Parathyroid adenoma (tissue), 2 donors: Measurements from ENCODE around the gene PSMC3.

ENCODE experiments used
- H2AFZ ChIP-seq: fragments of 300-600 bp; sonication (generic); one replicate; pipeline ENCODE4 v1.7.0; 2017; ENCODE audit warnings: antibody characterized with exemption, mild to moderate bottlenecking
- H3K27ac ChIP-seq: fragments of 300-600 bp; sonication (generic); one replicate; pipeline ENCODE4 v1.7.0; 2017
- H3K27me3 ChIP-seq: fragments of 300-600 bp; sonication (generic); one replicate; pipeline ENCODE4 v1.7.0; 2017; ENCODE audit warnings: low read length; ENCODE audit not compliant: control insufficient read depth, insufficient read depth
- H3K36me3 ChIP-seq: fragments of 300-600 bp; sonication (generic); one replicate; pipeline ENCODE4 v1.7.0; 2017; ENCODE audit warnings: low read length; ENCODE audit not compliant: control insufficient read depth, insufficient read depth
- H3K4me1 ChIP-seq: fragments of 300-600 bp; sonication (generic); one replicate; pipeline ENCODE4 v1.7.0; 2017; ENCODE audit warnings: control low read depth
- H3K4me2 ChIP-seq: fragments of 300-600 bp; sonication (generic); one replicate; pipeline ENCODE4 v1.7.0; 2017; ENCODE audit warnings: low read length
- H3K4me3 ChIP-seq: fragments of 300-600 bp; sonication (generic); one replicate; pipeline ENCODE4 v1.7.0; 2017; ENCODE audit warnings: low read depth, low read length
- H3K79me2 ChIP-seq: fragments of 300-600 bp; sonication (generic); one replicate; pipeline ENCODE4 v1.7.0; 2017; ENCODE audit warnings: control low read depth
- H3K9ac ChIP-seq: fragments of 300-600 bp; sonication (generic); one replicate; pipeline ENCODE4 v1.7.0; 2017; ENCODE audit warnings: mild to moderate bottlenecking
- H3K9me3 ChIP-seq: fragments of 300-600 bp; sonication (generic); one replicate; pipeline ENCODE4 v1.7.0; 2017; ENCODE audit warnings: low read length; ENCODE audit not compliant: control insufficient read depth
- TF ChIP-seq, protein P1 (sequence below): fragments of 300-600 bp; sonication (generic); IDR thresholded peaks from one replicate; pipeline ENCODE4 v1.7.0; 2017; ENCODE audit warnings: antibody characterized with exemption, mild to moderate bottlenecking
- donor health status: primary hyperparathyroidism.

PSMC3 gene

GRCh38 chr11:47398011-47398410, 28.2 kb downstream of the PSMC3 start:
- Histone ChIP-seq H3K36me3 (no peaks in the 10 kb centered on the region), H3K4me2 (no peak overlapping the region), H3K79me2 (no peaks in the 10 kb centered on the region), H3K9me3 (no peaks in the 10 kb centered on the region), H3K9ac (no peak overlapping the region), H3K27ac (no peak overlapping the region), H3K4me3 (no peak overlapping the region), H3K4me1 (peaks cover 11% of the 10 kb centered on the region), H2AFZ (no peak overlapping the region), H3K27me3 (no peaks in the 10 kb centered on the region)
- TF ChIP-seq, protein P1, sequence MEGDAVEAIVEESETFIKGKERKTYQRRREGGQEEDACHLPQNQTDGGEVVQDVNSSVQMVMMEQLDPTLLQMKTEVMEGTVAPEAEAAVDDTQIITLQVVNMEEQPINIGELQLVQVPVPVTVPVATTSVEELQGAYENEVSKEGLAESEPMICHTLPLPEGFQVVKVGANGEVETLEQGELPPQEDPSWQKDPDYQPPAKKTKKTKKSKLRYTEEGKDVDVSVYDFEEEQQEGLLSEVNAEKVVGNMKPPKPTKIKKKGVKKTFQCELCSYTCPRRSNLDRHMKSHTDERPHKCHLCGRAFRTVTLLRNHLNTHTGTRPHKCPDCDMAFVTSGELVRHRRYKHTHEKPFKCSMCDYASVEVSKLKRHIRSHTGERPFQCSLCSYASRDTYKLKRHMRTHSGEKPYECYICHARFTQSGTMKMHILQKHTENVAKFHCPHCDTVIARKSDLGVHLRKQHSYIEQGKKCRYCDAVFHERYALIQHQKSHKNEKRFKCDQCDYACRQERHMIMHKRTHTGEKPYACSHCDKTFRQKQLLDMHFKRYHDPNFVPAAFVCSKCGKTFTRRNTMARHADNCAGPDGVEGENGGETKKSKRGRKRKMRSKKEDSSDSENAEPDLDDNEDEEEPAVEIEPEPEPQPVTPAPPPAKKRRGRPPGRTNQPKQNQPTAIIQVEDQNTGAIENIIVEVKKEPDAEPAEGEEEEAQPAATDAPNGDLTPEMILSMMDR, result no peak

DNA sequence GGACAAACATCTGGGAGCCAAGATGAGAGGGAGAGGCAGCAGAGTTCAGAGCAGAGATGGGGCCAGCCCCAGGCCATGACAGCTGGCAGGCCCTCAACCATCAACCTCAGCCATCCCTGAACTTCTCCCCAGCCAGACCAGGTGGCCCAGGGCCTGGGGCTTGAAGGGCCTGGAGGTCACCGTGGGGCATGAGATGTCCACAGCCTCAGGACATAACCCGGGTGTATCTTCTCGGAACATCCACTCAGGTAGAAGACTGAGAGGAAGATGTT, 30.3 kb downstream of the PSMC3 start:
- H3K9ac ChIP-seq, result no peak overlapping the region
- peaks cover 9% of the 10 kb centered on the region for H3K4me1 ChIP-seq
- no peaks in the 10 kb centered on the region for H3K79me2 ChIP-seq
- no peak overlapping the region for H3K4me2 ChIP-seq
- H2AFZ ChIP-seq, result no peak overlapping the region
- no peaks in the 10 kb centered on the region for H3K27me3 ChIP-seq
- no peak overlapping the region for H3K4me3 ChIP-seq
- H3K9me3 ChIP-seq, result no peaks in the 10 kb centered on the region
- H3K36me3 ChIP-seq, result no peaks in the 10 kb centered on the region
- no peak overlapping the region for H3K27ac ChIP-seq
- TF ChIP-seq, protein P1, result no peak

DNA sequence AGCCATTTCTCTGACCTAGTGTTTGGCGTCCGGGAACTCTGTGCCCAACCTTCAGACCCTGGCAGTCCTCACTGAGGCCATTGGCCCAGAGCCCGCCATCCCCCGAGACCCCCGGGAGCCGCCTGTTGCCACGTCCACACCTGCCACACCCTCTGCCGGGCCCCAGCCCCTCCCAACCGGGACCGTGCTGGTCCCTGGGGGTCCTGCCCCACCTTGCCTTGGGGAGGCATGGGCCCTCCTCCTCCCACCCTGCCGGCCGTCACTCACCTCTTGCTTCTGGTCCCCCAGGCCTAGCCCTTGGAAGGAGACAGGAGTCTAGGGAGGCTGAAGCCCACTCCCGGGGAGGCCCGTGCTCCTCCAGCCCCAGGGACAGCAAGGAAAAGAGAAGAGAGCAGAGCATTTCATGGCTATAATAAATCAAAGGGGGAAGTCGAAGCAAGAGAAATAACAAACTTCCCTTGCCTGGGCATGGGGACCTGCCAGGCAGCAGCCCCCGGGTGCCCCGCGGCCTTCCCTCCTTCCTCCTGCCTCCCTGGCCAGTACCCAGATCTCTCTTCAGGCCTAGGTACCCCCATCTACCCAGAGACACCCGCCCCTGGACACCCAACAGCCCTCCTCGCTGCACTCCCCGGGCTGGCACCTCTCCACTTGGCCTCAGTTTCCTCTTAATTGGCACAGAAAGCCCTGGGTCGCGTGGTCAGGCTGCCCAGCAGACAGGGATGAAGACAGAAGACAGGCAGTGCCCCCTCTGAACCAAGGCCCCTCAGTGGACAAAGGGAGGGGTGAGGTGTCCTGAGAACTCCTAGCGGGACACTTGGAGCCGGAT, 30.8 kb downstream of the PSMC3 start:
- Histone ChIP-seq H3K27me3 (no peaks in the 10 kb centered on the region), H3K36me3 (no peaks in the 10 kb centered on the region), H3K9ac (no peak overlapping the region), H3K4me2 (no peak overlapping the region), H3K4me1 (peaks cover 4% of the 10 kb centered on the region), H3K9me3 (no peaks in the 10 kb centered on the region), H3K79me2 (no peaks in the 10 kb centered on the region), H2AFZ (no peak overlapping the region), H3K4me3 (no peak overlapping the region), H3K27ac (peak overlapping the region; percentile 63)
- TF ChIP-seq, protein P1, result no peak

DNA sequence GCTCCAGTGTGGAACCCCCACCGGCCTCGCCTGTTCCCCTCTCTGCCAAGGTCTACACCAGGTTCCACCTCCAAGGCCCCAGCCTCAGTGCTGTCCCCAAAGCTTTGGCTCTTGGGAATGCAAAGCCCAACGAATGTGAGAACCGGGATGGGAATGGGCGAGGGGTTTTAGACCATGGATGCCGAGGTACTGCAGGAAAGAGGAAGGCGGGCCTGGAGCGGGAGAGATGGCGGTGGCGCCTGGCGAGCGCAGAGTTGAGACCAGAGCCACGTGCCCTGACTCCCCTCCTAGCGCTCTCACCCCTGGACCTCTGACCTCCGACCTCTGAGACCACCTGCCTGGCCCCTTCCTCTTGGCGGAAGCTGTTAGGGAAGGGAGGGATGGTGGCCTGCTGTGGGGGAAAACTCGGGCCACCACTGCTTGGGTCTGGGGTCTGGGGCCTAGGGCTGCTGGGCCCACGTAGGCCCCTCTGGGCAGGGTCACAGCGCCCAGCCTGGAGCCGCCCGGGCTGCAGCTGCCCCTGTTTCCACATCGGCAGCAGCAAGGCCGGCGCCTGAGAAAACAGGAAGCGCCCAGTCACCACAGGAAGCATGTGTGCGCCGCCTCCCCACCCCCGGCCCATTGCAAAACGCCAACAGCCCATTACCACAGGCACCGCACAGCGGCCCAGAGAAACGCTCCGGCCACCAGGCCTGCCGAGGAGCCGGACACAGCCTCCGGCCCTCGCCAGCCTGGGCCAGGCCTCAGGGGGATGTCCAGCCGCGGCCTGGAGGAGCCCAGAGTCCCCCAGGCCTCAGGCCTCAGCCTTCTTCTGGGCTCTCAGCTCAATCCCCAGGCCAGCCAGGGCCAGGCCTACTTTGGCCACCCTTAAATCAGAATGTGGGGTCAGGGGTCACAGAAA, 31.7 kb downstream of the PSMC3 start:
- Histone ChIP-seq H3K9ac (no peak overlapping the region), H2AFZ (no peak overlapping the region), H3K4me1 (no peaks in the 10 kb centered on the region), H3K27me3 (no peaks in the 10 kb centered on the region), H3K27ac (peak overlapping the region; percentile 63), H3K9me3 (no peaks in the 10 kb centered on the region), H3K79me2 (no peaks in the 10 kb centered on the region), H3K4me2 (no peak overlapping the region), H3K4me3 (no peak overlapping the region), H3K36me3 (no peaks in the 10 kb centered on the region)
- TF ChIP-seq, protein P1, result no peak
